Loucy (cell line): ENCODE data around the gene FEM1A.

Experiments used
- H2AFZ ChIP-seq: fragments of 200-600 bp; sonication (generic); 2 replicates; pipeline ENCODE4 v1.6.0; 2016; ENCODE audit warnings: antibody characterized with exemption, mild to moderate bottlenecking, low read length, moderate library complexity
- H3F3A ChIP-seq: fragments of 200-600 bp; 2 replicates; pipeline ENCODE4 v1.6.0; 2016; ENCODE audit warnings: antibody characterized with exemption, low read depth, mild to moderate bottlenecking
- H3K27me3 ChIP-seq: fragments of 200-600 bp; sonication (generic); 2 replicates; pipeline ENCODE4 v1.6.1; 2014; ENCODE audit warnings: low read length, mild to moderate bottlenecking; ENCODE audit not compliant: insufficient read depth, poor library complexity, severe bottlenecking
- H3K36me3 ChIP-seq: fragments of 200-600 bp; sonication (generic); 2 replicates; pipeline ENCODE4 v1.6.1; 2016; ENCODE audit warnings: low read length; ENCODE audit not compliant: insufficient read depth
- H3K4me1 ChIP-seq: fragments of 200-600 bp; sonication (generic); 2 replicates; pipeline ENCODE4 v1.5.1; 2014; ENCODE audit warnings: low read length, mild to moderate bottlenecking; ENCODE audit not compliant: insufficient read depth, poor library complexity, severe bottlenecking
- H3K4me2 ChIP-seq: fragments of 200-600 bp; sonication (generic); 2 replicates; pipeline ENCODE4 v1.6.0; 2014; ENCODE audit warnings: antibody characterized with exemption, low read length, low read depth, mild to moderate bottlenecking; ENCODE audit not compliant: poor library complexity, severe bottlenecking
- H3K4me3 ChIP-seq: fragments of 200-600 bp; sonication (generic); 2 replicates; pipeline ENCODE4 v1.5.1; 2014; ENCODE audit warnings: low read length, mild to moderate bottlenecking, mixed read lengths; ENCODE audit not compliant: poor library complexity, severe bottlenecking
- H3K79me2 ChIP-seq: fragments of 200-600 bp; sonication (generic); 2 replicates; pipeline ENCODE4 v1.6.1; 2014; ENCODE audit warnings: low read length; ENCODE audit not compliant: insufficient read depth
- H3K9ac ChIP-seq: fragments of 200-600 bp; sonication (generic); 2 replicates; pipeline ENCODE4 v1.6.0; 2014; ENCODE audit warnings: mild to moderate bottlenecking, low read depth, low read length, moderate library complexity; ENCODE audit not compliant: poor library complexity, severe bottlenecking
- H3K9me2 ChIP-seq: fragments of 200-600 bp; sonication (generic); replicated peaks from 2 replicates; pipeline ENCODE4 v1.6.1; 2016; ENCODE audit warnings: low read depth, low read length, mixed read lengths
- H3K9me3 ChIP-seq: fragments of 200-600 bp; sonication (generic); 2 replicates; pipeline ENCODE4 v1.6.1; 2014; ENCODE audit warnings: mild to moderate bottlenecking, antibody characterized with exemption, low read length, low read depth; ENCODE audit not compliant: insufficient read depth
- H4K20me1 ChIP-seq: fragments of 200-600 bp; sonication (generic); 2 replicates; pipeline ENCODE4 v1.6.0; 2014; ENCODE audit warnings: antibody characterized with exemption, low read length, mild to moderate bottlenecking; ENCODE audit not compliant: insufficient read depth, poor library complexity, severe bottlenecking
- CTCF ChIP-seq: fragments of 200-600 bp; sonication (generic); conservative IDR thresholded peaks from 2 replicates; pipeline ENCODE4 v1.5.1; 2014; ENCODE audit warnings: mild to moderate bottlenecking, antibody characterized with exemption, low read length
- EZH2phosphoT487 ChIP-seq: fragments of 200-600 bp; IDR thresholded peaks from 2 replicates; pipeline ENCODE4 v1.6.1; 2018; ENCODE audit warnings: antibody characterized with exemption, mild to moderate bottlenecking, moderate library complexity, borderline replicate concordance

Gene FEM1A

GRCh38 chr19:4759388-4760284 is 31.9 kb upstream of the FEM1A start:
- H2AFZ ChIP-seq: no peak overlapping the region
- H3K79me2 ChIP-seq: no peaks in the 10 kb centered on the region
- no peak overlapping the region for H3K4me2 ChIP-seq
- H3K36me3 ChIP-seq: no peaks in the 10 kb centered on the region
- no peaks in the 10 kb centered on the region for H3F3A ChIP-seq
- no peaks in the 10 kb centered on the region for H3K4me1 ChIP-seq
- no peak overlapping the region for H3K9ac ChIP-seq
- no peaks in the 10 kb centered on the region for H3K9me3 ChIP-seq
- H3K9me2 ChIP-seq: no peaks in the 10 kb centered on the region
- H3K4me3 ChIP-seq: no peak overlapping the region
- H3K27me3 ChIP-seq: no peaks in the 10 kb centered on the region
- TF ChIP-seq EZH2phosphoT487 (no peak), CTCF (no peak)
- H4K20me1 ChIP-seq: no peaks in the 10 kb centered on the region

- Histone ChIP-seq H3K27me3 (no peaks in the 10 kb centered on the region), H3K4me1 (no peaks in the 10 kb centered on the region), H2AFZ (no peak overlapping the region), H3F3A (no peaks in the 10 kb centered on the region), H3K9me2 (no peaks in the 10 kb centered on the region), H3K9ac (no peak overlapping the region), H4K20me1 (no peaks in the 10 kb centered on the region), H3K9me3 (no peaks in the 10 kb centered on the region), H3K36me3 (no peaks in the 10 kb centered on the region), H3K4me3 (no peak overlapping the region), H3K4me2 (no peak overlapping the region), H3K79me2 (no peaks in the 10 kb centered on the region)
- TF ChIP-seq EZH2phosphoT487: no peak
- TF ChIP-seq CTCF: no peak
Observed at GRCh38 chr19:4760285-4760650, 31.3 kb upstream of the FEM1A start.

- Histone ChIP-seq H3K4me1 (no peaks in the 10 kb centered on the region), H4K20me1 (no peaks in the 10 kb centered on the region), H3K9me3 (no peaks in the 10 kb centered on the region), H3F3A (no peaks in the 10 kb centered on the region), H3K27me3 (no peaks in the 10 kb centered on the region), H3K79me2 (no peaks in the 10 kb centered on the region), H3K9me2 (no peaks in the 10 kb centered on the region), H3K4me3 (no peak overlapping the region), H2AFZ (no peak overlapping the region), H3K36me3 (no peaks in the 10 kb centered on the region), H3K4me2 (no peak overlapping the region), H3K9ac (no peak overlapping the region)
- TF ChIP-seq CTCF: no peak
- TF ChIP-seq EZH2phosphoT487: no peak
Observed at GRCh38 chr19:4763021-4763420, 28.5 kb upstream of the FEM1A start.
